Ovary (tissue), 3 donors: Measurements from ENCODE around the gene ZP1.

Experiments
- CTCF ChIP-seq, 3 donors: fragments of 450-650 bp in 2 of 3; fragments of 200-600 bp in 1 of 3; IDR thresholded peaks; one replicate each; pipeline versions ENCODE4 v1.5.1 to v1.8.0; 2016 to 2022; ENCODE audit warnings: antibody characterized with exemption in 3 of 3, mild to moderate bottlenecking in 1 of 3
- POLR2A ChIP-seq: fragments of 450-650 bp; IDR thresholded peaks from one replicate; pipeline ENCODE4 v1.6.1; 2017; ENCODE audit warnings: antibody characterized with exemption, mild to moderate bottlenecking, moderate library complexity
- donor health status: DM: no; HTN: no; CAD: no.

- TF ChIP-seq CTCF (IDR thresholded peaks at IDR 0.05) (peak in 1 of 3 donors; percentile 31), POLR2A (peak; percentile 36)
Observed at GRCh38 chr11:60841797-60842667, 25.3 kb upstream of the ZP1 start, which contains the start of gene CCDC86.
